ENCODE measurements around the gene ZNF865.

The ZNF865 gene

DNA sequence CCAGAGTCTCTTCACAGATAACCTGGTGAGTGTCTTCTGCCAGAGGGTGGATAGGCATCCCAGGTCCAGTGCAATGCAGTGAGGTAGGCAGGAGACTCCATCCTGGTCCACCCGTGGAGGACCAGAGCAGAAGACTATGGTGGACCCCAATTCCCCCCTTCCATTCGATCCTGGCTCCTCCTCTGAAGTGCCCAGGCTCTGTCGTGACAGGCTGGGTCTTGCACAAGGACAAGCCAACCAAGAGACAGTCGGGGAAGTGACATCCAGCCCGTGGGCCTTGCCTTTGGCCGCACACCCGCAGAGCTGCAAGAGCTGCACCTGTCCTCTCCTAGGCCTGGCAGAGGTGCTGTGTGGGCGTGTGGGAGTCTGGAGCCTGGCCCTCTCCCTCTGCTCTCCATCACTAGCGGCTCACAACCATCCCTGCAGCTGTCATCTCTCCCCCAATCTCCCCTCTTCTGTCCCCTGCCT lies 15.8 kb downstream of the ZNF865 start:
- TF ChIP-seq POU6F1 (CRISPR knock-in tag; IDR thresholded peaks at IDR 0.05; ENCODE audit: borderline replicate concordance, low read depth) = no peak
- no peak for TF ChIP-seq CREB5 (CRISPR knock-in tag; IDR thresholded peaks at IDR 0.05; ENCODE audit: low read depth)
- TF ChIP-seq OSR1 (CRISPR knock-in tag; IDR thresholded peaks at IDR 0.05) = no peak
- TF ChIP-seq, protein P1, sequence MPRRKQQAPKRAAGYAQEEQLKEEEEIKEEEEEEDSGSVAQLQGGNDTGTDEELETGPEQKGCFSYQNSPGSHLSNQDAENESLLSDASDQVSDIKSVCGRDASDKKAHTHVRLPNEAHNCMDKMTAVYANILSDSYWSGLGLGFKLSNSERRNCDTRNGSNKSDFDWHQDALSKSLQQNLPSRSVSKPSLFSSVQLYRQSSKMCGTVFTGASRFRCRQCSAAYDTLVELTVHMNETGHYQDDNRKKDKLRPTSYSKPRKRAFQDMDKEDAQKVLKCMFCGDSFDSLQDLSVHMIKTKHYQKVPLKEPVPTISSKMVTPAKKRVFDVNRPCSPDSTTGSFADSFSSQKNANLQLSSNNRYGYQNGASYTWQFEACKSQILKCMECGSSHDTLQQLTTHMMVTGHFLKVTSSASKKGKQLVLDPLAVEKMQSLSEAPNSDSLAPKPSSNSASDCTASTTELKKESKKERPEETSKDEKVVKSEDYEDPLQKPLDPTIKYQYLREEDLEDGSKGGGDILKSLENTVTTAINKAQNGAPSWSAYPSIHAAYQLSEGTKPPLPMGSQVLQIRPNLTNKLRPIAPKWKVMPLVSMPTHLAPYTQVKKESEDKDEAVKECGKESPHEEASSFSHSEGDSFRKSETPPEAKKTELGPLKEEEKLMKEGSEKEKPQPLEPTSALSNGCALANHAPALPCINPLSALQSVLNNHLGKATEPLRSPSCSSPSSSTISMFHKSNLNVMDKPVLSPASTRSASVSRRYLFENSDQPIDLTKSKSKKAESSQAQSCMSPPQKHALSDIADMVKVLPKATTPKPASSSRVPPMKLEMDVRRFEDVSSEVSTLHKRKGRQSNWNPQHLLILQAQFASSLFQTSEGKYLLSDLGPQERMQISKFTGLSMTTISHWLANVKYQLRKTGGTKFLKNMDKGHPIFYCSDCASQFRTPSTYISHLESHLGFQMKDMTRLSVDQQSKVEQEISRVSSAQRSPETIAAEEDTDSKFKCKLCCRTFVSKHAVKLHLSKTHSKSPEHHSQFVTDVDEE (CRISPR knock-in tag; IDR thresholded peaks at IDR 0.05) = no peak
- TF ChIP-seq ARNTL (CRISPR knock-in tag; IDR thresholded peaks at IDR 0.05; ENCODE audit: borderline replicate concordance, low read depth) = no peak
- no peak for TF ChIP-seq ZFP3 (CRISPR knock-in tag; IDR thresholded peaks at IDR 0.05)
- TF ChIP-seq ZNF565 (CRISPR knock-in tag; conservative IDR thresholded peaks at IDR 0.05; ENCODE audit: low read depth) = no peak
- TF ChIP-seq CSDC2 (CRISPR knock-in tag; IDR thresholded peaks at IDR 0.05) = no peak
- no peak for TF ChIP-seq TOX (CRISPR knock-in tag; IDR thresholded peaks at IDR 0.05; ENCODE audit: borderline replicate concordance)
- no peak for TF ChIP-seq ZC3H10 (CRISPR knock-in tag; IDR thresholded peaks at IDR 0.05)
- TF ChIP-seq TCF4 (CRISPR knock-in tag; IDR thresholded peaks at IDR 0.05; ENCODE audit: borderline replicate concordance) = no peak
- no peak for TF ChIP-seq ZNF8 (CRISPR knock-in tag; IDR thresholded peaks at IDR 0.05)
- TF ChIP-seq GLIS3 (CRISPR knock-in tag; IDR thresholded peaks at IDR 0.05) = no peak
- TF ChIP-seq, protein P2, sequence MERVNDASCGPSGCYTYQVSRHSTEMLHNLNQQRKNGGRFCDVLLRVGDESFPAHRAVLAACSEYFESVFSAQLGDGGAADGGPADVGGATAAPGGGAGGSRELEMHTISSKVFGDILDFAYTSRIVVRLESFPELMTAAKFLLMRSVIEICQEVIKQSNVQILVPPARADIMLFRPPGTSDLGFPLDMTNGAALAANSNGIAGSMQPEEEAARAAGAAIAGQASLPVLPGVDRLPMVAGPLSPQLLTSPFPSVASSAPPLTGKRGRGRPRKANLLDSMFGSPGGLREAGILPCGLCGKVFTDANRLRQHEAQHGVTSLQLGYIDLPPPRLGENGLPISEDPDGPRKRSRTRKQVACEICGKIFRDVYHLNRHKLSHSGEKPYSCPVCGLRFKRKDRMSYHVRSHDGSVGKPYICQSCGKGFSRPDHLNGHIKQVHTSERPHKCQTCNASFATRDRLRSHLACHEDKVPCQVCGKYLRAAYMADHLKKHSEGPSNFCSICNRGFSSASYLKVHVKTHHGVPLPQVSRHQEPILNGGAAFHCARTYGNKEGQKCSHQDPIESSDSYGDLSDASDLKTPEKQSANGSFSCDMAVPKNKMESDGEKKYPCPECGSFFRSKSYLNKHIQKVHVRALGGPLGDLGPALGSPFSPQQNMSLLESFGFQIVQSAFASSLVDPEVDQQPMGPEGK (CRISPR knock-in tag; IDR thresholded peaks at IDR 0.05; ENCODE audit: borderline replicate concordance) = no peak
- no peak for TF ChIP-seq BACH2 (CRISPR knock-in tag; IDR thresholded peaks at IDR 0.05; ENCODE audit: borderline replicate concordance)
- TF ChIP-seq, protein P3, sequence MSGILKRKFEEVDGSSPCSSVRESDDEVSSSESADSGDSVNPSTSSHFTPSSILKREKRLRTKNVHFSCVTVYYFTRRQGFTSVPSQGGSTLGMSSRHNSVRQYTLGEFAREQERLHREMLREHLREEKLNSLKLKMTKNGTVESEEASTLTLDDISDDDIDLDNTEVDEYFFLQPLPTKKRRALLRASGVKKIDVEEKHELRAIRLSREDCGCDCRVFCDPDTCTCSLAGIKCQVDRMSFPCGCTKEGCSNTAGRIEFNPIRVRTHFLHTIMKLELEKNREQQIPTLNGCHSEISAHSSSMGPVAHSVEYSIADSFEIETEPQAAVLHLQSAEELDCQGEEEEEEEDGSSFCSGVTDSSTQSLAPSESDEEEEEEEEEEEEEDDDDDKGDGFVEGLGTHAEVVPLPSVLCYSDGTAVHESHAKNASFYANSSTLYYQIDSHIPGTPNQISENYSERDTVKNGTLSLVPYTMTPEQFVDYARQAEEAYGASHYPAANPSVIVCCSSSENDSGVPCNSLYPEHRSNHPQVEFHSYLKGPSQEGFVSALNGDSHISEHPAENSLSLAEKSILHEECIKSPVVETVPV (CRISPR knock-in tag; IDR thresholded peaks at IDR 0.05) = no peak
- no peak for TF ChIP-seq RARB (CRISPR knock-in tag; IDR thresholded peaks at IDR 0.05)
- TF ChIP-seq ZNF70 (CRISPR knock-in tag; IDR thresholded peaks at IDR 0.05) = no peak
- no peak for TF ChIP-seq PPARA (CRISPR knock-in tag; IDR thresholded peaks at IDR 0.05; ENCODE audit: borderline replicate concordance)
- ATAC-seq = no peak

- TF ChIP-seq, protein P3 (CRISPR knock-in tag; IDR thresholded peaks at IDR 0.05) = no peak
- TF ChIP-seq ISL1 (CRISPR knock-in tag; IDR thresholded peaks at IDR 0.05) = no peak
- no peak for TF ChIP-seq BACH2 (CRISPR knock-in tag; IDR thresholded peaks at IDR 0.05; ENCODE audit: borderline replicate concordance)
- TF ChIP-seq ESRRG (CRISPR knock-in tag; IDR thresholded peaks at IDR 0.05) = no peak
- TF ChIP-seq ZNF565 (CRISPR knock-in tag; conservative IDR thresholded peaks at IDR 0.05; ENCODE audit: low read depth) = no peak
- no peak for TF ChIP-seq GLIS3 (CRISPR knock-in tag; IDR thresholded peaks at IDR 0.05)
- no peak for ATAC-seq
Observed at GRCh38 chr19:55621673-55622231, 16.3 kb downstream of the ZNF865 start.
